ENCODE data around the gene YBEY.
"Not testable (repeated sequence)": the region's sequence is repeated elsewhere in the genome, so short reads cannot be mapped to it uniquely, and the experiment has no call there.

Gene YBEY, protein sequence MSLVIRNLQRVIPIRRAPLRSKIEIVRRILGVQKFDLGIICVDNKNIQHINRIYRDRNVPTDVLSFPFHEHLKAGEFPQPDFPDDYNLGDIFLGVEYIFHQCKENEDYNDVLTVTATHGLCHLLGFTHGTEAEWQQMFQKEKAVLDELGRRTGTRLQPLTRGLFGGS

DNA sequence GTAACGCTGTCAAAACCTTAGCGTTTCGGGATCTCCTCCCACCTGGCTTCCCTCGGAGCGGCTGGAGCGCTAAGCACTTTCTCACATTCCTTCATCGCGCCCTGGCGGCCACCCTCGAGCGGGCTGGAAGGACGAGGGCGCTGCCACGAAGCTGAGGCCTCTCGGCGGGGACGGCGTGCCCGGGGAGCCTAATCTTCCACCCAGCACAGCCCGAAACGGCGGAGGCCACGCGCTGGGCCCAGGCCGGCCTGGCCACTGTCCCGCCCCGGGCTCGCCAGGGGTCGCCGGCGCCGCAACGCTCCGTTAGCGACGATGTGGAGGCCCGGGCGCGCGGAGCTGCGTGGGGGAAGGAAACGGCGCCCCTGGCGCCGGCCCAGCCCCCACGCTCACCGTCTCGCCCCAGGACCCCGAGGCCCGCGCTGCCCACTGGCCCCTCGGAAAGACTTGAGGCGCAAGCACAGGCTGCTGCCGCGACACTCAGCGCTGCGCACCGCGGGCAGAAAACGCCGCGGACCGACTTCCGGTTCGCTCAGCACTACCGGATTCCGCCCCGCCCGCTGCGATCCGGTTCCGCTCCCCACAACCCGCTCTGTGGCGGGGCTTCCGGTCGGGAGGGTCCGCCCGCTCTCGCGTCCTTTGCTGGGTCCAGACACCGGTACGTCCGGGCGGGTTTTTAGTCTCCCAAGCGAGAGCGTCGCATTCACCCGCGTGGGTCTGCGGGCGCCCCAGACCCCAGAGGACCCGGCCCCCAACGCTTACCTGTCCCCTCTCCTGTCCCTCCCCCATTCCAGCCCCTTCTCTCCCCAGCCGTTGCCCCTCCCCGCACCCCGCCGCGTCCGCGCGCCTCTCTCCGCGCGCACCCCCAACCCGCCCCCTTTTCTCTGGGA, at the start of gene YBEY:
Gene YBEY (plus strand): TSS at position 582 of the 887 bp plus-strand sequence. CDS start 572 bp downstream, outside the sequence.
- Histone ChIP-seq H3K27ac (peak within 1 kb of the TSS; percentile 86 to 99 (median 96)), H3K4me3 (peak within 1 kb of the TSS; percentile 65 to 99 (median 89))

DNA sequence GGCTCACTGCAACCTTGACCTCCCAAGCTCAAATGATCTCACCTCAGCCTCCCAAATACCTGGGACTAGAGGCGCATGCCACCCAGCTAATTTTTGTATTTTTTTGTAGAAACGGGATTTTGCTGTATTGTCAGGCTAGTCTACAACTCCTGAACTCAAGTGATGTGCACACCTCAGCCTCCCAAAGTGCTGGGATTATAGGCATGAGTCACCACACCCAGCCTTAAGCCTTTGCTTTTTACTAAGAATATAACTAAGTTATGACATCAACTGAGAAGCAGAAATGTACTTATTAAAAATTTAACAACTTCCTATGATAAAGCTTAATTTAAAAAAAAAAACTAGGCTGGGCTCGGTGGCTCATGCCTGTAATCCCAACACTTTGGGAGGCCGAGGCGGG, 48.7 kb upstream of the YBEY start:
- H3K4me3 ChIP-seq = no peak overlapping the region
- no peak overlapping the region for H3K27ac ChIP-seq

DNA sequence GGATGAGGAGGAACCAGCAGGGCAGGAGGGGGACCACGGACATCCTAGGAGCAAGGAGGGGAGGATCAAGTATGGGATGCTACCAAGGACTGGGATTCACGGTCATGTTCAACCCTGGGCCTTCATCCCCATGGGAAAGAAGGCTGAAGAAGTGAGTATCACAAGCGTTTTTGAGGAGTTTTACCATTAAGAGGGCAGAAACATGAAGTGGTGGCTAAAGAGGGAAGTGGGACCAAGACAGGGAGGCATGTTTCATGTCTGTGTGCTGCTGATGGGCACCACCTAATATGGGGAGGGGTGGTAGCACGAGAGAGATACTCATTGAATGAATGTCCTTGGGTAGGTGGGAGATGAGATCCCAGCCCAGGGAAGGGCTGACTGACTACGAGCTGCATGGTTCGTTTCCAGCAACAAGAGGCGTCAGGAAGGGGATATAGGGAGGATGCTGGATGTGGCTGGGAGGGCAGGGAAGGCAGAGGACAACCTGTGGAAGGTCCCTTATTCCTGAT, 46.3 kb upstream of the YBEY start:
- Histone ChIP-seq H3K4me3 (no peak overlapping the region), H3K27ac (no peak overlapping the region)

DNA sequence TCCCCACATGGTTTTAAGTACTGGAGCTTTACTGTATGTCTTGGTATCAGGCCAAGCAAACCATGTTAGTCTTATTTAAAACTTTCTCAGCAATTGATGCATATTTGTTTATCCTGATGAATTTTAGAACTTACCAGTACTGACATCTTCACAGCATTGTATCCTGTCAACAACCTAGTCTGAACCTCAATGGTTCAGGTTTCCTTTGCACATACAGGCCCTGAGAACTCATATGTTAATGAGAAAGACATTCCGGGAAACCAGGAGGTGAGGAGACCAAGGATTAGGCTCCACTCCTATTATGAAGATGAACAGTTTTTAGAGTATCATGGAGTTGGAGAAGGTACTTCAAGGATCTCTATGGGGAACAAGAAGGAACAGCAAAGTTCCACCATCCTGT, 44.6 kb upstream of the YBEY start:
- H3K4me3 ChIP-seq, H3K27ac ChIP-seq: not testable (repeated sequence)

DNA sequence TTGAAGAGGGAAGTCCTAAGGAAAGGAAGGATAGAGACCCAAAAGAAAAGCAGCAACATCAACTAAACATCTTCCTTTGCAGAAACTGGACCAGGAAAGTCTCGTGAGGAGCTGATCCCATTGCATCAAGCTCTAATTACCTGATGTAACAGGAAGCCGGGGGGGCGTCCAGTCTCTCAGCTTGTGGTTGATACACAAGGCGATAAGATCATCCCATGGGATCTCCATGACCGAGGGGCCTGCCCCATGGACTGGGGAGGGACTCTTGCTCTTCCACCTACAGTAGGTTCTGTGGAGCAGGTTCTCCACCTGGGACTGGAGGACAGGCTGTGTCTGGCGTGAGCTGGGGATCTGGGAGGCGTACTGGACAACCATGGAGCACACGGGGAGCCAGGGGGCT, 42.8 kb upstream of the YBEY start:
- H3K4me3 ChIP-seq = no peak overlapping the region
- H3K27ac ChIP-seq = no peak overlapping the region

DNA sequence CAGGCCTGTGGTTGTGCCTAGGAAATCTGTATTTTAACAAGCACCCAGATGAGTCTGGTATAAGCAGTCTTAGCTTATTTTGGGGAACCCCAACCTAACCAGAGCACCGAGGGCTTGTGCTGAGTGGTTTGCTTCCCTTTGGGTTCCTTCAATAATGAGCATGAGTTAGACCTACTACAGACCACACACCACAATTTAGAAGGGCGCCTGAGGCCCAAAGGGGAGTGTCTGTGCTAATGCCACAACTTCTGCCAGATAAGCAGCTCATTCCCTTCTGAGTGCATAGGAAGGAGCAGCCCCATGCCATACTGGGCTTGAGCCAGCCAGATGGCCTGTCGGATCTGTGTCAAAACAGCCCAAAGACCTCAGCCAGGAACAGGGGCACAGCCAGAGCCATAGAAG, 42.2 kb upstream of the YBEY start:
- Histone ChIP-seq H3K4me3 (no peak overlapping the region), H3K27ac (no peak overlapping the region)

DNA sequence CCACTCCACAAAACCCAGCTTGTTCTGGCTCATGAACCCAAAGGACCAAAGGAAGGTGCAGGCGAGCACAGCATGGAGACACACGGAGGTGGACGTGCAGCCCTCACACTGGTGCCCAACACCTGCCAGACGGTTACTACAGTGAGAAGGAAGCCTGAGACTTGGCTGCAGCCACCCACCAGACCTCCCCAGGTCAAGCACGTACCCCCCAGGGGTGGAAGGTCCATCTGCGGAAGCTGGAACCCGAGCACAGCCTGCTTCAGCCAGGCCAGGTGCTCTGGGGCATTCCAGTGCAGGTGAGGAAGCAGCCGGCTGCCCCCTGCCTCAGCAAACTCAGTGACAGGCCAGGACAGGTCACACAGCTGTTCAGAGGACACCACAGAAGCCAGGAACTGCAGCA, 41.5 kb upstream of the YBEY start:
- no peak overlapping the region for H3K27ac ChIP-seq
- no peak overlapping the region for H3K4me3 ChIP-seq

DNA sequence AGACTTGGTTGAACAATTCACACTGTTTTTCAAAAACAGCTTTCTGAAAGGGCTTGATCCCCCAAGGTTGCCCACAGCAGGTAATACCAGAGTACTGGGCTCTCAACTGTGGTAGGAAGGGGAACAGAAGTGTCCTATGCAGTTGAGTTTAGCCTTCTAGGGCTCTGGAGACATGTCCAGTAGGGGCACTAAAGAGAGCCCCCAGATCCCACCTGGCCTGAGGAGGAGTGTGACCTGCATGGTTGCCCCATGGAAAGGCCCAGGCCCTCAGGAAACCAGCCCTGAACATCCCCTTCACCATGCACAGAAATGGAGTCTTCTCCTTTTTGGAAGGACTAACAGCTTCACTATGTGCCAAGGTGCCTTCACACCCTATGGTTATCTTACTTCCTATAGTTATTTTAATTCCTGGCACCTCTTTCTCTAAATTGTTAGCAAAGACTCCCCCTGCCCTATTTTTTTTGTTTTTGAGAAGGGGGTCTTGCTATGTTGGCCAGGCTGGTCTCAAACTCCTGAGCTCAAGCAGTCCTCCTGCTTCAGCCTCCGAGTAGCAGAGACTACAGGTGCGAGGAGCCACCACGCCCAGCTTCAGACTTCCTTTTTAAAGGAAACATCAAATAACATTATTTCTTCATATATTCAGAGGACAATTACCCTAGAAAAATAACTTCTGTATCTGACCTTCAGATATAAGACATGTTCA, 40.8 kb upstream of the YBEY start:
- Histone ChIP-seq H3K4me3 (no peak overlapping the region), H3K27ac (no peak overlapping the region)

DNA sequence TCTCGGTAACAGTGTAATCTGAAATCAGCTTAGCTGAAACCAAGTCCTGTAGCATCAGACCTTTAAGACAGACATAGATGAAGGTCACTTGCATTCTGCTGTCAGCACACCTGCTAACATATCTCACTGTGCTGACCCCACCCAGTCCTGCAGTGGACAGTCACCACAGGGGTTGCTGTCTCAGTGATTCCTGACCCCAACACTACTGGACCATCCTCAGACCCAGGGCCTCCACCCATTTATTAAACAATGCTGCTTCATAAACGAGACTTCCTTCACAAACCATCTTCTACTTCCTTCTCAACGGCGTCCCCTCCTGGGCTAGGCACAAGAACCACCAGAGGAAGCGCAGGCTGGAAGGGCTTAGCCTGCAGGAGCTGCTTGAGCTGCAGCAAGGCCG, 39.8 kb upstream of the YBEY start:
- Histone ChIP-seq H3K27ac (no peak overlapping the region), H3K4me3 (no peak overlapping the region)

DNA sequence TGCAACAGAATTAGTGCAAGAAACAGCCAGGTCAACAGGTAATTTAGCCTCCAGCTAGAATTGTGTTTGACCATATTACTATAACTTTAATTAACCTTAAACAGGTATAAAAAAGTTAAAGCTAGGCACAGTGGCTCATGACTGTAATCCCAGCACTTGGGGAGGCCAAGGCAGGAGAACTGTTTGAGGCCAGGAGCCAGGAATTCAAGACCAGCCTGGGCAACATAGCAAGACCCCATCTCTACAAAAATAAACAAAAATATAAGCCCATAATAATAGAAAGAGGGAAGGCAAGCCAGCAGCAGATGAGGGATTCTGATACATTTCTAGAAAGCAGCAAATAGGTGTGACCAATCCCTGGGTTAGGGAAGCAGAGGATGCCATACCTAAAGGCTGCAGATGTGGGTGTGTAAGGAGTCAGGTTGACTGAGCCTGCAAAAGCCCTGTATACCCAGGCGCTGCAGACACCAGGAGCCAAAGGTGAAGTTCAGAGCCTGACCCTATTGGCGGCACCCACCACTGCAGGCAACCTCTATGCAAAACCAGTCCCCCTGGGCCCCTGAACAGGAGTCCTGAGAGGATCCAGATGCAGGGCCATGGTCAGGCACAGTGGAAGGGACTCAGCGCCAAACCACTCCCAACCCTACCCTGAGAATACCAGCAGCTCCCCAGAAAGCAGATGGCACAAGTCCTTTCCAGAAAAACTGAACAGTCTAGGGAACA, 38.3 kb upstream of the YBEY start:
- H3K4me3 ChIP-seq = no peak overlapping the region
- H3K27ac ChIP-seq = no peak overlapping the region

DNA sequence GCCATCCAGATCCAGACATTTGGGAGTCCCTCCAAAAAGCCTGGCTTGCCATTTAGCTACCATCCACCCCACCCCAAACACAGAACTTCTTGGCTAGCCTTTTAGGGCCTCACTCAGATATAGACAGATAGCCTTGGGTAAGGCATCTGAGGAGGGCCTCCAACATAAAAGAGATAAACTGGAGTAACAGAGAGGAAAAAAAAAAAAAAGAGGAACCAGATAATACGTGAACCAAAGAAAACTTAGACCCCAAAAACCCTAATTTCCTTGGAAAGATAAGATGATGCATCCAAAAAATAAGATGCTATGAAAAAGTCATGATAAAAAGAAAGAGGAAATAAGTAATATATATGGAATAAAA, 37.7 kb upstream of the YBEY start:
- Histone ChIP-seq H3K27ac (no peak overlapping the region), H3K4me3 (no peak overlapping the region)

DNA sequence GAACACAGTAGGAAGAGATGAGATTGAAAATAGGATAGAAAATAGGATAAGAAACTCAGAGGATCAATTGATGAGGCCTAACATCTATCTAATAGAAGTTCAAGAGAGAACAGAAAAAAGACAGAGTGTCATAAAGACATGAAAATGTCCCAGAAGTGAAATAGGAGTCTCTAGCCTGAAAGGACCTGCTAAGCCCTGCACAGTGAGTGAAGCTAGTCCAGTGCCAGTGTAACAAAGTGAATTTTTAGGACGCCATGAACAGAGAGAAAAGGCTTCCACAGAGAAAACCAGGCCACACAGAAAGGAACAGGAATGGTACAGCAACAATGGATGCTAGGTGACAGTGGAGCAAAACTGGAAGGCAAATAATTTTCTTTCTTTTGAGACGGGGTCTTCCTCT, 37.3 kb upstream of the YBEY start:
- Histone ChIP-seq H3K27ac (no peak overlapping the region), H3K4me3 (no peak overlapping the region)

DNA sequence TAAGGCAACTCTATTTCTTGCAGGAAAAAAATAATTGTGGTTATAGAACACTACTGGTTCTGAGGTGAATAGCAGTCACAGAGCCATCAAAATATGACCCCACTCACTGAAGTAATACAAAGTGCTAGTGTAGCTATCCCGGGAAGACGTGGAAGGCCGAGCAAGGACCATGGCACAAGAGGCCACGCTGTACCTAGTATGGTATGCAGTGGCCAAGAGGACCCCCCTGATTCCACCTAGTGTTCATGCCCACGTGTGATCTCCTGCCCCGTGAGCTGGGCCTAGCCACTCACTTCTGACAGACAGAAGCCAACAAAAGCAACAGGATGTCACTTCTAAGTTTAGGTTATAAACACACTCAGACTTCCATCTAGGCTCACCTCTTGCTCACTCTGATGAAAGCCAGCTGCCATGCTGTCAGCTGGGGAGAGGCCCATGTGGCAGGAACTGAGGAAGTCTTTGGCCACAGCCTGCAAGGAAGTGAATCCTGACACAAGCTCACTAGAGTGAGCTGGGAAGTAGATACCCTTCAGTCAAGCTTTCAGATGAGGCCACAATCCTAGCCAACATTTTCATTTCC, 35.9 kb upstream of the YBEY start:
- Histone ChIP-seq H3K4me3 (no peak overlapping the region), H3K27ac (no peak overlapping the region)

DNA sequence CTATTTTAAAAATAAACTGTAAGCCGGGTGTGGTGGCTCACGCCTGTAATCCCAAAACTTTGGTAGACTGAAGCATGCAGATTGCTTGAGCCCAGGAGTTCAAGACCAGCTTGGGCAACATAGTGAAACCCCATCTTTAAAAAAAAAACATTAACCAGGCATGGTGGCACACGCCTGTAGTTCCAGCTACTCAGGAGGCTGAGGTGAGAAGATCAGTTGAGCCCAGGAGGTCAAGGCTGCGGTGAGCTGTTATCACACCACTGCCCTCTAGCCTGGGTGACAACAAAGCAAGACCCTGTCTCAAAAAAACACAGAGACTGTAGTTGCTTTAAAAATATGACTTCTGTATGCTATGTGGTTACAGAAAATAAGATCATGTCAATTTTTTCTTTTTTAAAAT, 33.3 kb upstream of the YBEY start:
- no peak overlapping the region for H3K27ac ChIP-seq
- no peak overlapping the region for H3K4me3 ChIP-seq

DNA sequence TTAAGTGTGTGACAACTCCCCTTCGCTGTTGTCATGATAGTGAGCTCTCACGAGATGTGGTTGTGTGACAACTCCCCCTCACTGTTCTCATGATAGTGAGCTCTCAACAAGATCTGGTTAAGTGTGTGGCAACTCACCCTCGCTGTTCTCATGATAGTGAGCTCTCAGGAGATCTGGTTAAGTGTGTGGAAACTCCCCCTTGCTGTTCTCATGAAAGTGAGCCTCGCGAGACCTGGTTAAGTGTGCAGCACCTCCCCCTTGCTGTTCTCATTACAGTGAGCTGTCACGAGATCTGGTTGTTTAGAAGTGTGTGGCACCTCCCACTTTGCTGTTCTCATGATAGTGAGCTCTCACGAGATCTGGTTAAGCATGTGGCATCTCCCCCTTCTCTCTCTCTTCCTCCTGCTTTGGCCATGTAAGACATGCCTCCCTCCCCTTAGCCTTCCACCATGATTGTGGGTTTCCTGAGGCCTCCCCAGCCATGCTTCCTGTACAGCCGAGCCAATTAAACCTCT, 32.5 kb upstream of the YBEY start:
- no peak overlapping the region for H3K4me3 ChIP-seq
- no peak overlapping the region for H3K27ac ChIP-seq

DNA sequence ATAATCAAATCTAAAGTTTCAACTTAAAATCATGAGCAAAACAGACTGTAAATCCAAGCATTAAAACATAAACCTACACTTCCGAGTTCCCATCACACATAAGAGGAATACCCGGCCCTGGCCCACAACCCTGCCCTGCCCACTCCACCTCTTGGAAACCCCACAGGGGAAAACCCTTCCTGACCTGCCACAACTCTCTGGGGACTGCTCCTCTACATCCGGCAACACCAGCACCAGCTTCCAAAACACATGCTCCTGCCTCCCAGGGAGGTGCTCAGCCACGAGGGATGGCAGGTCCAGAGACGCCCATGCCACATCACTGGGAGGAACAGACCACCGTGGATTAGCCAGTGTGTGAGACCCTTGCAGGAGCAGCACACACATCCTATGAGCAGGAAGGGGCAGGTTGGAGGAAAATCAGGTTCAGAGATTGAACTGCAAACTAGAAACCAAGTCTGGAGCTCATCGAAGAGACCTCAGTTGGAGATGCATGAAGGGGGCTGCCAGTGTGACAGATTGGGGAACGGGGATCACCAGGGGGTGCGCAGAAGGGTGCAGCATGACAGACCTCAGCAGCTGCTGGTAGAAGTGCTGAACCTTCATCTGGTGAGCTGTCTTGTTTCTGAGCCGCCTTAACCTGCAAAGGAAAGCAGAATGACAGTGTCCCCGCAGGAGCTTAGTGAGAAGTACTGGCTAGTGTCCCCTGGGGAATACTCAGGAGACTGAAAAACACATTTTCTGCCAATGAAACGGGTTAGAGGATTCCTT, 31.8 kb upstream of the YBEY start:
- Histone ChIP-seq H3K27ac (peak overlapping the region in 1 of 21 experiments; percentile 10), H3K4me3 (no peak overlapping the region)

DNA sequence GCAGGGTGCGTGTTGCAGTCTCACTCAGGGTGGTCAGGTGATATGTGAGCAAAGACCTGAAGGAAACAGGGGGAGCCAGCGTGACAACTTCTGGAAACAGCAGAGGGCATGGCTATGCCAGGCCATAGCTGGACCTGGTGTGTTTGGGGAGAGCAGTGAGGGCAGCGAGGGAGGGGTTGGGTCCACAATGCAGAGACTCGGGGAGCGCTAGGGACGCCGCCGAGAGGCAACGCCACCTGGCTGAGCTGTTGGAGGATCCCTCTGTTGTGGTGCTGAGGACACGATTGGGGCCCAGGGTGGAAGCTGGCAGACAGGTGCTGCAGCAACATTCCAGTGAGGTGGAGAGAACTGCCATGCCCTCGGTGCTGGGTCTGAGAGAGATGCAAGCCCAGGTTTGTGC, 31.0 kb upstream of the YBEY start:
- Histone ChIP-seq H3K27ac (no peak overlapping the region), H3K4me3 (no peak overlapping the region)

DNA sequence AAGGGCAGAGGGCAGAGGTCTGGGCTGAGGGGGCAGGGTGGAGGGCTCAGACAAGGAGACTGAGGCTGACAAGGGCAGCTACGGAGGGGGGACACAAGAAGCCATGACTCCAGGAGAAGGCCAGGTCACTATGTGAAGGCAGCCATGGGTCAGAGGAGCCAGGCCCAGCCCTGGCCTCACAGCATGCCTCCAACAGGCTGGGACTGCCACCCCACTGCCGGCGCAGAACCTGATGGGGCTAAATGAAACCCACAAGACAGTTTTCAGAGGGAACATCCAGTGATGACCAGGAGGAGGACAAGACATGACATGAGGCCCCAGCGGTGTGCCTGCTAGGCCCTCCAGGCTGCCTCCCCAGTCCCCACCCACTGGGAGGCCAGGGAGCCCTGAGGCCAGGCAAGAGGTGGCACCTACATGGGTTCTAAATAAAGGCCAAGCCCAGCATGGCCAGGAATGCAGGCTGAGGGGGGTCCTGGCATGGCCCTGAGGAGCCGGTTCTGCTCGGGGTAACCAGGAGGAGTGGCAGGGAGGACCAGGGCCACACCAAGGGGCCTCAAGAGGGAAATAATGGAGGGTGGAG, 30.3 kb upstream of the YBEY start:
- H3K27ac ChIP-seq = no peak overlapping the region

More for the DNA sequence above, 30.3 kb upstream of the YBEY start:
- H3K4me3 ChIP-seq = no peak overlapping the region
